AG08395 (cell line): Measurements from ENCODE around the gene ALCAM.
"Not testable (repeated sequence)": the region's sequence is repeated elsewhere in the genome, so short reads cannot be mapped to it uniquely, and the experiment has no call there.

Source experiments
- DNase-seq: peaks from one replicate; pipeline ENCODE4 v3.0.0; 2012; ENCODE audit warnings: mixed read lengths, low spot score

The ALCAM gene

DNA sequence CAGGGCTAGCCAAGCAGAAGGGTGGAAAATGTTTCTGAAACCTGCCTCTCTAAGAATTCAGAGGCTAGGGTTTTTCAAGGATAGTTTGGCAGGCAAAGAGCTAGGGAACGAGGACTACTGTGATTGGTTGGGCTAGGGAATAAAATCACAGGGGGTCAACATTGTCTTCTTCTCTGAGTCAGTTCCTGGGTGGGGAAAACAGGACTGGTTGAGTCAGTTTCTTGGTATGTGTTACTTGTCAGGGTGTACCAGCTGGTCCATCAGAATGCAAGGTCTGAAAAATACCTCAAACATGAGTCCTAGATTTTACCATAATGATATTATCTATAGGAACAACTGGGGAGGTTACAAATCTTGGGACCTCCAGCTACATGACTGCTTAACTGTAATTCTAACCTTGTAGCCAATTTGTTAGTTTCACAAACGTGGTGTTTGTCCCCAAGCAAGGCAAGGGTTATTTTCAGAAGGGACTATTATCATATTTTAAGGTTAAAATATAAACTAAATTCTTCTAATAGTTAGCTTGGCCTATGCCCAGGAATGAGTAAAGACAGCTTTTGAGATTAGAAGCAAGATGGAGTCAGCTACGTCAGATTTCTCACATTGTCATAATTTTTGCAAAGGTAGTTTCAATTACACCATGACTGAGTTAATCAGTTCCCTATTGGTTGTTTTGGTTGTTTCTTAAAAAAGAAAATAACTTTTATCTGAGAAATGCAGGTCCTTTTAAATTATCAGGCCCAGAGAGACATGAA is 231.5 kb downstream of the ALCAM start:
- peak; percentile 77 for DNase-seq

DNA sequence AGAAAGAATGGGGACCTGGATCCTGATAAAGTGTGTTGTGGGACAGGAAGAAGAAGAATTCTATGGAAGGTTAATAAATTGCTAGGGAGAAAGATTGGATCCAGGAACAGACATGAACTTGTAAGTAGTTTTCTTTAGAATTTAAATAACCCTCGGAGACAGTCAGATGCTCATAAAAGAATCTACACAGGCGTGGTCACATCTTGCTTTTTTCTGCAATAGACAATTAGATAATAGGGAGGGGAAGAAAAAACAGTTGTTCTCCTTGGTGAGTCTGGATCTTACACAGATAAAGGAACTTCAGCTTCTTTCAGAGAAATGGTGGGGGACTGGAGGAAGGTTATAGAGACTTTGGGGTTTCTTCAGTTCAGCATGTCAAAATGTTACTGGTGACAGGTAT is 232.6 kb downstream of the ALCAM start:
- DNase-seq, result no peak

DNA sequence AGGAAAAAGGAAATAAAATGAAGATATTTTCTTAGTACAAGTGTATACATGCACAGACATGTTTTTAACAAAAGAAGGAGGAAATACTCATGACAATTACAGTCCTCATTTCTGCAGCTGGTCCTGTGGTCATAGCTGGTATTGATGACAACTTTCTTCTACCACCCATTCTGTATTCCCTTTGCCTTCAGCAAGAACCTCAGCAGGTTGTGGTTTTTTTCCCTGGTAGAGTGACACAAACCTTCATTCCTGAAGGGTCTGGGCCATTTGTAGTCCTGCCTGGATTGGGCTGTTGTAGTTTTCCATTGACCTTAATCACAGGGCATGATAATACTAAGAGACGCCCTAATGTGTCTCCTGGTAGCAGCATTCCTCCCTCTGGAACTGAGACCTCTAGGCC is 235.0 kb downstream of the ALCAM start:
- DNase-seq, result not testable (repeated sequence)

DNA sequence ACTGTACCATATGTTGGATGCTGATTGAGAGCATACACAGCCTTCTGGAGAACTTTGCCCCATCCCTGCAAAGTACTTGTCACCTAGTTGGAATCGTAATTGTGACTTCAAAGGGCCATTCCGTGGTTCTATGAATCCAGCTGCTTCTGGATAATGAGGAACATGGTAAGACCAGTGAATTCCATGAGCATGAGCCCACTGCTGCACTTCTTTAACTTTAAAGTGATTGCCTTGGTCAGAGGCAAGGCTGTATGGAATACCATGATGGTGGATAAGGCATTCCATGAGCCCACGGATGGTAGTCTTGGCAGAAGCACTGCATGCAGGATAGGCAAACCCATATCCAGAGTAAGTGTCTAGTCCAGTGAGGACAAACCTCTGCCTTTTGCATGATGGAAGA is 235.6 kb downstream of the ALCAM start:
- DNase-seq, result not testable (repeated sequence)

DNA sequence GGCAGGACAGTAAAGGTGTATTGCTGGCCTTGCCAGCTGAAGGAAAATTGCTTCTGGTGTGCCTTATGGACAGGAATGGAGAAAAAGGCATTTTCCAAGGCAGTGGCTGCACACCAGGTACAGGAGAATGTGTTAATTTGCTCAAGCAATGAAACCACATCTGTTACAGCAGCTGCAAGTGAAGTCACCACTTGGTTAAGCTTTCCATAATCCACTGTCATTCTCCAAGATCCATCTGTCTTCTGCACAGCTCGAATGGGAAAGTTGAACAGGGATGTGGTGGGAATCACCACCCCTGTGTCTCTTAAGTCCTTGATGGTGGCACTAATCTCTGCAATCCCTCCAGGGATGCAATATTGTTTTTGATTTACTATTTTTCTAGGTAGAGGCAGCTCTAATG is 236.8 kb downstream of the ALCAM start:
- not testable (repeated sequence) for DNase-seq

DNA sequence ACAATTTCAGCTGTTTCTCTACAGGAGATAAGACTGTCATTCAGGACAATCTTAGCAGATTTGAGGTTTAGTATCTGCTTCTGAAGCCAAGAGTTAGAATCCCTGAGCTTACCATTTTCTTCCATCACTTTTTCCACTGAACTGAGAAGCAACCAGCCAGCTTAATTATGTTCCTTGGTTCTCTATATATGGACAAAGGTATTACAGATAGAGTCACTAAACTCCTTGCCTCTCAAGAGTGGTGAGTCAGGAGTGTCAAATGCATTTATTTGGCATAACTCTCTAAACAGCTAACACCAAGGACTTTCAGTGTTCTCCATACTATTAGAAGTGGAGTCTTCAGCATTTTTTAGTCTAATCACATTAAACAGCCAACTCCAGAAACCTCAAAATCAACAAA is 239.3 kb downstream of the ALCAM start:
- DNase-seq, result peak; percentile 21

DNA sequence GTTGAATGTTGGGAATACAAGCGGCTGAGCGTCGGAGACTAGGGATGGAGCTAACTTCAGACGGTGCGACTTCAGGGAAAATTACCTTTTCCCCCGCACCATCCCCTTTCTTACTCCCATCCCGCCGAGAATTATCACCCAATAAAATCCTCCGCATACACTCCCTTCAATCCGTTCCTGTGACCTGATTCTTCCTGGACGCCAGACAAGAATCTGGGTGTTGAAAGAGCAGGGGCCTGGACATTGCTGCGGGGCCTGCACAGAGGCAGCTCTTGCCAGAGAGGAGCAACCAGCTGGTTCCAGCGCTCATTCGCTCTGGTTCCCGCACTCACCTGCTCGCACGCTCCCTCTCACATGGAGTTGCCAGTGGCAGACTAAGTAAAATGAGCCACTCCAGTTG is 241.9 kb downstream of the ALCAM start:
- DNase-seq, result no peak

DNA sequence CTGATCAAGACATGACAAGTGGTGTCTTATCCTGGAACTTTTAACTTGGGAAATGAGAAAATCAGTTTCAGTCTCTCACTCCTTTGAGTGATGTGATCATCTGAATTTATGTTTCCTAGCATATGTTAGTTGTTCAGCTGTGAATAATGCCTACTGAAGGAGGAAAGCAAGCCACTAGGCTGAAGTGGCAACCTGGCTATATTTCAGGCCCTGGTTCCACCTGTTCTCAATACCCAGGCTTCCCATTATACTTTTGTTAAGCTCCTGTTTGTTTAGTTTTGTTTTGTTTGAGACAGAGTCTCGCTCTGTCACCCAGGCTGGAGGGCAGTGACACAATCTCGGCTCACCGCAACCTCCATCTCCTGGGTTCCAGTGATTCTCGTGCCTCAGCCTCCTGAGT is 243.8 kb downstream of the ALCAM start:
- DNase-seq, result no peak

DNA sequence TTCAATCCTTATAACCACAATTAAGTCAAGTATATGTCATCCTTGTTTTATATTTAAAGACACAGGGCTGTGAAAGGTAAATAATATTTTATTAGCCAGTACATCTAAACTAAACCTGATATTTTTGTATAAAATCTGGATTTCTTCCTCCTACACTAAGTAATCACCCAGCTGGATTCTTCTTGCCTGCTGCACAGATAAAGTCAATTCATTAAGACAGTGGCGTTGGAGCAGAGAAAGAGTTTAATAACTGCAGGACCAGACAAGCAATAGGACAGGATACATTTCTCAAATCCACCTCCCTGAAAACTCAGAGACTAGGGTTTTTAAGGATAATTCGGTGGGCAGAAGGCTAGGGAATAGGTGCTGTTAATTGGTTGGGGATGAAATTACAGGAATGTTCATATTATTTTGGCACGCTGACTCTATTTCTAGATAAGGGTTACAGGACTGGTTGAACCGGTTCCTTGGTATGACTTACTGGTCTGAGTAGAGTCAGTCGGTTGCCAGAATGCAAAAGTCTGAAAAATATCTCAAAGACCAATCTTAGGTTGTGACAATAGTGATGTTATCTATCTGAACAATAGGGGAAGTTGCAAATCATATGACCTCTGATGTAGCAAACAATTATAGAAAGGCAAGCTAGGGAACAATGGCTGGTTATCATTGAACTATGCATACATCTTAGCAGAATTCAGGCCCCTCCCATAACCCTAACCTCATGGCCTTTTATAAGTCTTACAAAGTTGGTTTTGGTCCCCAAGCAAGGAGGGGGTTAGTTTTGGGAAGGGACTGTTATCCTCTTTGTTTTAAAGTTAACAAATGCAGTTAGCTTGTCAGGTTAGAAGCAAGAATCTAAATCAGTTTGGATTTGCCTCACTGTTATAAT is 244.8 kb downstream of the ALCAM start:
- no peak for DNase-seq

DNA sequence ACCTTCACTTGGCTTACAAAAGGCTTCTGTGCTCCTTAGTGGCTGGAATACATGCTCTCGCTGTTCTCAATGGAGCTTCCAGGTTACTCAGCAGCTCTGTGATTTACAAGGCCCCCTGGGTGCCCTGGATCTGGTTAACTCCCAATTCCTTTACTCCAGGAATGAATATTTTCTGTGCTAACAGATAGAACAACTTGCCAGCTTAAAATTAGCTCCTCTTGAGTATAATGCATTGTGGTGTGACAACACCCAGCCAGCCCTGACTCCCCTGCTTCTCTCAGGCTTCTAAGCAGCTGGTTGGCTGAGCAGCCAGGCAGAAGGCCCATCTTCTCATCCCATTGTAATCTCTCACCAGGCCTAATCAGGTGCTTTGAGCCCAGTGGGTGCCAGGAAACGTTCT is 246.4 kb downstream of the ALCAM start:
- DNase-seq, result peak; percentile 11

DNA sequence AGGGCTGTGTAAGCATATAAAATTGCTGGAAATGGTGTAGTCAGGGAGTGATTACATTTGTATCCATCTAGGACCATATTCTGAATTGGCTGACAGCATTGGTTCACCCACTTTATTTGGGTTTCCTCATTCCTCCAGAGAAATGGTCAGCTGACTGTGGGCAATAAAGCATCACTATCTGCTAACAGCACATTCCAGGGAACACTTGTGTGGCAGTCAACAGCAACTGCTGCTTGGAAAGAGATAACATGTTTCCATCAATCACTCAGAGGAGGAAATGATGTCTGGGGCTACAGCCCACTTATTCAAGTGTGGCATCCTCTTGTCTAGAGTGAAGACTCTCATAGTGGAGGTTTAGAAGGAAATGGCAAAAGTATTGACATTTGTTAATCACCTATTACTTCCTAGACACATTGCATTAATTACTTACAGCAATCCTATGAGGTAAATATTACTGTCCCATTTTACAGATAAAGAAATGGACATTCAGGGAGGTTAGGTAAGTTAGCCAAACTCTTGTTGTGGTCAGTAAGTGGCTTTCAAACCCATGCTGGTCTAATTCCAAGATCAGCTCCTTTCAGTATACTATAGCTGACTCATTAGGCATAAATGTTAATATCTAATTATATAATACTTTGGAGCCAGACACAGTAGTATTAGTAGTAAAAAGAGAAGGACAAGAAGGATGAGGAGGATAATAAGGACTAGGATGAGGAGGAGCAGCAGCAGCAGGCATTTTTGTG is 247.8 kb downstream of the ALCAM start:
- peak; percentile 8 for DNase-seq

DNA sequence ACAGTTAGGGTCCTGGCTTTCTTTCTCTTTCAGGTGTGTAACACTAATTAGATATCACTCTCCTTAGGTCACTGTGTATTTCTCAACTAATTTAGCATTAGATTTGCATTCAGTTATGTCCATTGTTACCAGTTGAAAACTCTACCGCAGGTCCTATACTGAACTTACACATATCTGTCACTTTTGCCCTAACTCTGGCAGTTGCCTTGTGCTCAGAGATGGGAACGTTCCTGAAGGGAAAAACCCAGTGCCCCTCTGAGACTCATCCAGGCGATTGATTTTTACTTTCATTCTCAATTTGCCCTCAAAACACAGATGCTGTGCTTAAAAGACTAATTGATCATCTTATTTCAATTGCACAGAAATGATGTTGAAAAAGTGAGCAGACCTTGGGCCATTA is 249.1 kb downstream of the ALCAM start:
- DNase-seq, result no peak

DNA sequence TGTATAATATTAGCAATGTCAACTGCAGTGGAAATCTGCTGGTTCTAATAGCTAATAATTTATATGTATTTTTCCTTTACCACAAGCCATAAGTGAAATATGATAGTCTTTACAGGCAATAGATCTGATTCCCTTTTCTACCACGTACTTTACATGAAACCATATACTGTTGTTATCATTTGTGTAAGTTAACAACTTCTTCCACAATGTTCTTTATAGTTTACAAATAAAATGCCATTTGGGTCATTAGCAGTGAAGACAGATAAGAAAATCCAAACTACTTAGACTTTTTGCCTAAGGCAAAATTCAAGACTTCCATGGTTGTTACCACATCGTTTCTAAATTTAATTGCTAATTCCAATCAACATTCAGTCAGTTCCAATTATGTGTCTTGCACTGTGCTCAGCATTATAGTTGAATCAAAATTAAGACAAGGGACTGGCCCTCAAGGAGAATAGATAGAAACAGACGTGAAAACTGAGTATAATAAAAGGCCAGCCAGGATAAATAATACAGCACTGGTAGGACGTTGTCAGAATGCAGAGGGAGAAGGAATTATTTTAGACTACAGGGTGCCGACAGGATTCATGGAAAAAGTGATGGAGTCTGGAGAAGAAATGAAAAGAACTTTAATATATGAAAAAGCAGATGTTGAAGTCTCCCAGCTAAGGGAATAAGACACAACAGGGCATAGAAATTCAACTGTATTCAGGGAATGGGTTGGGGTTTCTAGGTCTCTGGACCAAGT is 249.8 kb downstream of the ALCAM start:
- no peak for DNase-seq

DNA sequence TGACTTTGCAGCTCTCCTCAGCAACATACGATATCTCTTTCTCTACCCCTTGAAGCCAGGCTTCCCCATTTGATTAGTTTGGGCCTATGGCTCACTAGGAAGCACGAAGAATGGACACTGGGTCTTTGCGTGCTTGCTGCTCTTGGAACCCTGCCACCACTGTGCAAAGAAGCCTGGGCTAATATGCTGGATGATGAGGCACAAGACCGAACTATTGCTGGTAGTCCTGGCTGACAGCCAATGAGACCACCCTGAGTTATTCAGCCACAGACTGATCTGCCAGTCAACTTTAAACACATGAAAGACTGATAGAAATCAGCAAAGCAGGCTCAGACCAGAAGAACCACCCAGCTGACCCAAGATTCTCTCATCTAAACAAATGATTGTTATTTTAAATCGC is 251.8 kb downstream of the ALCAM start:
- no peak for DNase-seq

DNA sequence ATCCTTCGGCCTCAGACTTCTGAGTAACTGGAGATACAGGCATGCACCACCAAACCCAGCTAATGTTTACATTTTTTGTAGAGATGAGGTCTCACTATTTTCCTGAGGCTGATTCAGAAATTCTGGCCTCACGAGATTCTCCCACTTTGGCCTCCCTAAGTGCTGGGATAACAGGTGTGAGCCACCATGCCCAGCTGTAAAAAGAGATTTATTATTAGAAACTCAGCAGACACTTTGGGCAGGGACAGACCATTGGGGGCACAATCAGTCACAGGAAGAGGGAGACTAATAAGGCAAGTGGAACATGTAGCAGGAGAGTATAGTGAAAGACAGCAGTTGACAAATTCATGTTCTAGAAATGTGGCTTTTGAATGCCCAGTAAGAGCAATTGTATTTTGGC is 252.9 kb downstream of the ALCAM start:
- DNase-seq, result no peak

DNA sequence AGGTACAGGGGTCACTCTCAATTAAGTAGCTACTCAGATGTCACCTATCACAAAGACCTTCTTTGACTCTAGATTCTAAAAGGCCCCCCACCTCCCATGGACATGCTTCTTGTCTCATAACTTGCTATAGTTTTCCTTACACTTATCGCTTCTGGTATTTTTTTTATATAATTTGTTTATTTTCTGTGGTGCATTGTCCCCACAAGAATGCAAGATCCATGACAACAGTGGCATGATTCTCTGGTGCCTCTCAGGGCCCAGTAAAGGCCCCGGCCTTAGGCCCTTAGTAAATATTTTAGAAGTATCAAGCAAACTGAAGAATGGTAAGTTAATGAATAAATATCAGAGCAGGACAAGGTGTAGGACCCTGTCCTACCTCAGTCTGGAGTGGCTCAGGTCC is 253.5 kb downstream of the ALCAM start:
- DNase-seq, result no peak

DNA sequence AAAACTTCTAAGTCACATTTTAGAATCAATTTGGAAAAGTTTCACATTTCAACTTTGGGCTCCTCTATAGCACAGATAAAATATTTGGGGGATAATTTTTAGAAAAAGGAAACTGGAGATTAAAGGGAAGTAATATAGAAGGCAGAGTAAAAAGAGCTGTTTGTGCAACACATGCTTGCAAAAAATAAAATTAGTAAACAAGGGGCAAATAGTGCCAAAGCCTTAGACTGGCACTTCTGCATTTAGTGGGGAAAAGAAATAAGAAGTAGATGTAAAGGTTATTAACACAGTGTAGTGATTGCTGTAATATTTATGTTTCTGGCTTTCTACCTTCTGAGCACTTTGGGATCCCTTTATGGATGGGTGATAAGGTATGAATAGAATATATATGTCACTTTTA is 255.5 kb downstream of the ALCAM start:
- no peak for DNase-seq
